ENCODE results near the gene FMN1. TPM values are rescaled to one million over a fixed set of nuclear protein-coding genes. Genes with fewer than 3 reads are reported as not detected.

The FMN1 gene
- total and polyA plus RNA-seq, 2 experiments from 2014 or later: 0.93 to 2.2 TPM

GRCh38 chr15:32957219-32957618 is 237.3 kb downstream of the FMN1 start:
- peak overlapping the region; percentile 58; the same call in 1 of the 2 replicates for H2AFZ ChIP-seq
- in situ Hi-C loops (cut with MboI): no loop called here
- no peaks in the 10 kb centered on the region for H3K27me3 ChIP-seq (replicated peaks; ENCODE audit: insufficient read depth)
- H3K79me2 ChIP-seq (ENCODE audit: insufficient read depth): no peaks in the 10 kb centered on the region
- H3K4me1 ChIP-seq (ENCODE audit: insufficient read depth): peaks cover 33% of the 10 kb centered on the region
- peaks cover 5% of the 10 kb centered on the region; the same call in 1 of the 2 replicates for H3F3A ChIP-seq (ENCODE audit: insufficient read depth)
- no peak overlapping the region for H3K4me2 ChIP-seq (ENCODE audit: unreplicated experiment)
- 67 to 76% methylated on average over 4 of the region's 4 CpGs for WGBS, 2 experiments (ENCODE audit: low coverage in 1 of 2, low lambda C conversion rate in 2 of 2, missing lambda C conversion rate in 2 of 2)
- H3K36me3 ChIP-seq (ENCODE audit: low read depth): no peaks in the 10 kb centered on the region
- no peaks in the 10 kb centered on the region for H4K20me1 ChIP-seq (ENCODE audit: insufficient read depth)
- TF ChIP-seq EZH2 (IDR thresholded peaks at IDR 0.05; ENCODE audit: insufficient read depth, poor library complexity, severe bottlenecking) (no peak), EZH2phosphoT487 (IDR thresholded peaks at IDR 0.05; ENCODE audit: insufficient read depth, low read depth) (no peak)
- no peak for DNase-seq
- H3K9me2 ChIP-seq (ENCODE audit: insufficient read depth): no peaks in the 10 kb centered on the region
- H3K27ac ChIP-seq: no peak overlapping the region; the same call in 1 of the 2 replicates
- H3K9me3 ChIP-seq (ENCODE audit: low read depth): no peaks in the 10 kb centered on the region
- no peak overlapping the region for H3K4me3 ChIP-seq
- no peak overlapping the region for H3K9ac ChIP-seq

GRCh38 chr15:32956711-32957110 is 237.8 kb downstream of the FMN1 start:
- Histone ChIP-seq H2AFZ (peak overlapping the region; percentile 58), H3K27ac (peak overlapping the region; percentile 44)
- 5 to 17% methylated on average over 2 of the region's 2 CpGs for WGBS, 2 experiments (ENCODE audit: low coverage in 1 of 2, low lambda C conversion rate in 2 of 2, missing lambda C conversion rate in 2 of 2)

GRCh38 chr15:32956006-32956405 is 238.5 kb downstream of the FMN1 start:
- Histone ChIP-seq H3K9me2 (ENCODE audit: insufficient read depth) (no peaks in the 10 kb centered on the region), H3K4me1 (ENCODE audit: insufficient read depth) (peaks cover 40% of the 10 kb centered on the region), H3K36me3 (ENCODE audit: low read depth) (no peaks in the 10 kb centered on the region), H3K4me3 (no peak overlapping the region), H4K20me1 (ENCODE audit: insufficient read depth) (no peaks in the 10 kb centered on the region), H2AFZ (peak overlapping the region; percentile 58; the same call in 1 of the 2 replicates), H3K4me2 (ENCODE audit: unreplicated experiment) (peak overlapping the region; percentile 48), H3K27ac (peak overlapping the region; percentile 44), H3K79me2 (ENCODE audit: insufficient read depth) (no peaks in the 10 kb centered on the region), H3F3A (ENCODE audit: insufficient read depth) (peaks cover 5% of the 10 kb centered on the region; the same call in 1 of the 2 replicates), H3K9me3 (ENCODE audit: low read depth) (no peaks in the 10 kb centered on the region), H3K9ac (peak overlapping the region; percentile 29), H3K27me3 (replicated peaks; ENCODE audit: insufficient read depth) (no peaks in the 10 kb centered on the region)
- TF ChIP-seq EZH2phosphoT487 (IDR thresholded peaks at IDR 0.05; ENCODE audit: insufficient read depth, low read depth) (no peak), EZH2 (IDR thresholded peaks at IDR 0.05; ENCODE audit: insufficient read depth, poor library complexity, severe bottlenecking) (no peak)
- peak; percentile 85 for DNase-seq
- WGBS, 2 experiments (ENCODE audit: low coverage in 1 of 2, low lambda C conversion rate in 2 of 2, missing lambda C conversion rate in 2 of 2): 0 to 2% methylated on average over 1 of the region's 1 CpG
- in situ Hi-C loops (cut with MboI): no loop called here

More at GRCh38 chr15:32956711-32957110, 237.8 kb downstream of the FMN1 start:
- H3K36me3 ChIP-seq (ENCODE audit: low read depth): no peaks in the 10 kb centered on the region
- in situ Hi-C loops (cut with MboI): no loop called here
- H3K27me3 ChIP-seq (replicated peaks; ENCODE audit: insufficient read depth): no peaks in the 10 kb centered on the region
- peak overlapping the region; percentile 29 for H3K9ac ChIP-seq
- TF ChIP-seq EZH2 (IDR thresholded peaks at IDR 0.05; ENCODE audit: insufficient read depth, poor library complexity, severe bottlenecking) (no peak), EZH2phosphoT487 (IDR thresholded peaks at IDR 0.05; ENCODE audit: insufficient read depth, low read depth) (no peak)
- no peak overlapping the region for H3K4me3 ChIP-seq
- peak overlapping the region; percentile 48 for H3K4me2 ChIP-seq (ENCODE audit: unreplicated experiment)
- peaks cover 38% of the 10 kb centered on the region for H3K4me1 ChIP-seq (ENCODE audit: insufficient read depth)
- peaks cover 5% of the 10 kb centered on the region; the same call in 1 of the 2 replicates for H3F3A ChIP-seq (ENCODE audit: insufficient read depth)
- H3K79me2 ChIP-seq (ENCODE audit: insufficient read depth): no peaks in the 10 kb centered on the region
- DNase-seq: no peak
- no peaks in the 10 kb centered on the region for H3K9me3 ChIP-seq (ENCODE audit: low read depth)
- no peaks in the 10 kb centered on the region for H3K9me2 ChIP-seq (ENCODE audit: insufficient read depth)
- no peaks in the 10 kb centered on the region for H4K20me1 ChIP-seq (ENCODE audit: insufficient read depth)

DNA sequence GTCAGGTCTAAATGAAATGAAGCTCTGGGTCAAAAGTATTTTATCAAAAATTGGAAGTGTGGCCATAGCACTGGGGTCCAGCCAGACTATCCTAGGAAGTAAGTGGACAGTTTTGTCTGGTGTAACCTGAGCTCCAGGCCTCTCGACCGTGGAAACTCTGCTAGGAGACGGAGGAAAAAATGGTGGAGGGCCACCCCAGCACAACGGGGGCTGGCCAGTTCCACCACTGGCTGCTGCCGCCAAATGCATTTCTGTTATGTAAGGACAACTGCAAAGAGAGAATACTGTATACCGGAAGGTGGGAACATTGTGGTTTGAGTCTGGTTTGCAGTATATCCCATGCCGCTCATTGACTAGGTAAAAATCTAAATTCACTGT is 241.0 kb downstream of the FMN1 start:
- Histone ChIP-seq H3K9me3 (ENCODE audit: low read depth) (no peaks in the 10 kb centered on the region), H3K9ac (no peak overlapping the region), H3K9me2 (ENCODE audit: insufficient read depth) (no peaks in the 10 kb centered on the region), H3K4me2 (ENCODE audit: unreplicated experiment) (no peak overlapping the region), H3K4me1 (ENCODE audit: insufficient read depth) (peaks cover 31% of the 10 kb centered on the region), H3K36me3 (ENCODE audit: low read depth) (no peaks in the 10 kb centered on the region), H3F3A (ENCODE audit: insufficient read depth) (peaks cover 5% of the 10 kb centered on the region; the same call in 1 of the 2 replicates), H2AFZ (no peak overlapping the region), H3K27ac (no peak overlapping the region), H3K79me2 (ENCODE audit: insufficient read depth) (no peaks in the 10 kb centered on the region), H4K20me1 (ENCODE audit: insufficient read depth) (no peaks in the 10 kb centered on the region), H3K4me3 (no peak overlapping the region), H3K27me3 (replicated peaks; ENCODE audit: insufficient read depth) (no peaks in the 10 kb centered on the region)
- in situ Hi-C loops (cut with MboI): no loop called here
- no peak for DNase-seq
- no peak for TF ChIP-seq EZH2phosphoT487 (IDR thresholded peaks at IDR 0.05; ENCODE audit: insufficient read depth, low read depth)
- no peak for TF ChIP-seq EZH2 (IDR thresholded peaks at IDR 0.05; ENCODE audit: insufficient read depth, poor library complexity, severe bottlenecking)
- 85 to 87% methylated on average over 7 of the region's 7 CpGs for WGBS, 2 experiments (ENCODE audit: low coverage in 1 of 2, low lambda C conversion rate in 2 of 2, missing lambda C conversion rate in 2 of 2)
